Fibroblast of mammary gland (primary cell): Measurements from ENCODE around the gene GCN1.

Source experiments
- DNase-seq: peaks from one replicate; pipeline ENCODE4 v3.0.0-alpha.2; 2010; ENCODE audit warnings: low read depth
- H3K4me3 ChIP-seq: 2 replicates; pipeline ENCODE4 v1.5.1; 2011; ENCODE audit warnings: low read depth, mild to moderate bottlenecking, low read length, moderate library complexity; ENCODE audit not compliant: control insufficient read depth
- TF ChIP-seq, protein P1 (sequence below): conservative IDR thresholded peaks from 2 replicates; pipeline ENCODE4 v1.5.1; 2011; ENCODE audit warnings: low read depth, low read length, inconsistent platforms; ENCODE audit not compliant: control insufficient read depth, insufficient read depth

GCN1 gene, protein sequence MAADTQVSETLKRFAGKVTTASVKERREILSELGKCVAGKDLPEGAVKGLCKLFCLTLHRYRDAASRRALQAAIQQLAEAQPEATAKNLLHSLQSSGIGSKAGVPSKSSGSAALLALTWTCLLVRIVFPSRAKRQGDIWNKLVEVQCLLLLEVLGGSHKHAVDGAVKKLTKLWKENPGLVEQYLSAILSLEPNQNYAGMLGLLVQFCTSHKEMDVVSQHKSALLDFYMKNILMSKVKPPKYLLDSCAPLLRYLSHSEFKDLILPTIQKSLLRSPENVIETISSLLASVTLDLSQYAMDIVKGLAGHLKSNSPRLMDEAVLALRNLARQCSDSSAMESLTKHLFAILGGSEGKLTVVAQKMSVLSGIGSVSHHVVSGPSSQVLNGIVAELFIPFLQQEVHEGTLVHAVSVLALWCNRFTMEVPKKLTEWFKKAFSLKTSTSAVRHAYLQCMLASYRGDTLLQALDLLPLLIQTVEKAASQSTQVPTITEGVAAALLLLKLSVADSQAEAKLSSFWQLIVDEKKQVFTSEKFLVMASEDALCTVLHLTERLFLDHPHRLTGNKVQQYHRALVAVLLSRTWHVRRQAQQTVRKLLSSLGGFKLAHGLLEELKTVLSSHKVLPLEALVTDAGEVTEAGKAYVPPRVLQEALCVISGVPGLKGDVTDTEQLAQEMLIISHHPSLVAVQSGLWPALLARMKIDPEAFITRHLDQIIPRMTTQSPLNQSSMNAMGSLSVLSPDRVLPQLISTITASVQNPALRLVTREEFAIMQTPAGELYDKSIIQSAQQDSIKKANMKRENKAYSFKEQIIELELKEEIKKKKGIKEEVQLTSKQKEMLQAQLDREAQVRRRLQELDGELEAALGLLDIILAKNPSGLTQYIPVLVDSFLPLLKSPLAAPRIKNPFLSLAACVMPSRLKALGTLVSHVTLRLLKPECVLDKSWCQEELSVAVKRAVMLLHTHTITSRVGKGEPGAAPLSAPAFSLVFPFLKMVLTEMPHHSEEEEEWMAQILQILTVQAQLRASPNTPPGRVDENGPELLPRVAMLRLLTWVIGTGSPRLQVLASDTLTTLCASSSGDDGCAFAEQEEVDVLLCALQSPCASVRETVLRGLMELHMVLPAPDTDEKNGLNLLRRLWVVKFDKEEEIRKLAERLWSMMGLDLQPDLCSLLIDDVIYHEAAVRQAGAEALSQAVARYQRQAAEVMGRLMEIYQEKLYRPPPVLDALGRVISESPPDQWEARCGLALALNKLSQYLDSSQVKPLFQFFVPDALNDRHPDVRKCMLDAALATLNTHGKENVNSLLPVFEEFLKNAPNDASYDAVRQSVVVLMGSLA (N-terminal part only)

GRCh38 chr12:120194534-120195395 is at the start of gene GCN1:
Gene GCN1 (minus strand): TSS chr12:120194715. CDS start chr12:120194697, 18 bp downstream.
- DNase-seq: peak; percentile 89
- peak within 1 kb of the TSS; percentile 81 for H3K4me3 ChIP-seq
- TF ChIP-seq, protein P1, sequence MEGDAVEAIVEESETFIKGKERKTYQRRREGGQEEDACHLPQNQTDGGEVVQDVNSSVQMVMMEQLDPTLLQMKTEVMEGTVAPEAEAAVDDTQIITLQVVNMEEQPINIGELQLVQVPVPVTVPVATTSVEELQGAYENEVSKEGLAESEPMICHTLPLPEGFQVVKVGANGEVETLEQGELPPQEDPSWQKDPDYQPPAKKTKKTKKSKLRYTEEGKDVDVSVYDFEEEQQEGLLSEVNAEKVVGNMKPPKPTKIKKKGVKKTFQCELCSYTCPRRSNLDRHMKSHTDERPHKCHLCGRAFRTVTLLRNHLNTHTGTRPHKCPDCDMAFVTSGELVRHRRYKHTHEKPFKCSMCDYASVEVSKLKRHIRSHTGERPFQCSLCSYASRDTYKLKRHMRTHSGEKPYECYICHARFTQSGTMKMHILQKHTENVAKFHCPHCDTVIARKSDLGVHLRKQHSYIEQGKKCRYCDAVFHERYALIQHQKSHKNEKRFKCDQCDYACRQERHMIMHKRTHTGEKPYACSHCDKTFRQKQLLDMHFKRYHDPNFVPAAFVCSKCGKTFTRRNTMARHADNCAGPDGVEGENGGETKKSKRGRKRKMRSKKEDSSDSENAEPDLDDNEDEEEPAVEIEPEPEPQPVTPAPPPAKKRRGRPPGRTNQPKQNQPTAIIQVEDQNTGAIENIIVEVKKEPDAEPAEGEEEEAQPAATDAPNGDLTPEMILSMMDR: no peak

DNA sequence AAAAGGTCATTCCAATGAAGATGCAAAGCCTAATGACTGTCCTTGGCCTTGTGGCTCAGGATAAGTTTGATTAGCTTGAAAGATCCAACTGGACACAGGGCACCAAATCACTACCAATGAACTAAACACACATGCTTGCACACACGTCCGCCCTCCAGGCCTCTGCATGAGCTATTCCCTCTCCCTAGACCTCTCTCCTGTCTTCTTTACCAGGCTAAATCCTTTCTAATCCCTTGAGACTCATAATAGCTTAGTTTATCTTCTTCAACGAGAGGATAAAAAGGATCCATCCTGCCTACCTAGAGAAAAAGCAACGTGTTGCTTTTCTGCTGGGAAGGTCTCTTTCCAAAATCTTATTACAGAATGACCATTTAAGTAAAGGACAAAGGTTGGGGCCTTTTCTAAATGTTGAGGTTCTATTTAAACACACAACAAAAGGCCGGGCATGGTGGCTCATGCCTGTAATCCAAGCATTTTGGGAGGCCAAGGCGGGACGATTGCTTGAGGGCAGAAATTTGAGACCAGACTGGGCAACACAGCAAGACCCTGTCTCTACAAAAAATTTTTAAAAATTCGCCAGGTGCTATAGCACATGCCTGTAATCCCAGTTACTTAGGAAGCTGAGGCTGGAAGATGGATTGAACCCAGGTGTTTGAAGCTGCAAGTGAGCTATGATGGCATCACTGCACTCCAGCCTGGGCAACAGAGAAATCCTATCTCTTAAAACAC is 48.6 kb upstream of the GCN1 start:
- H3K4me3 ChIP-seq: no peak overlapping the region
- DNase-seq: no peak
- TF ChIP-seq, protein P1: no peak

DNA sequence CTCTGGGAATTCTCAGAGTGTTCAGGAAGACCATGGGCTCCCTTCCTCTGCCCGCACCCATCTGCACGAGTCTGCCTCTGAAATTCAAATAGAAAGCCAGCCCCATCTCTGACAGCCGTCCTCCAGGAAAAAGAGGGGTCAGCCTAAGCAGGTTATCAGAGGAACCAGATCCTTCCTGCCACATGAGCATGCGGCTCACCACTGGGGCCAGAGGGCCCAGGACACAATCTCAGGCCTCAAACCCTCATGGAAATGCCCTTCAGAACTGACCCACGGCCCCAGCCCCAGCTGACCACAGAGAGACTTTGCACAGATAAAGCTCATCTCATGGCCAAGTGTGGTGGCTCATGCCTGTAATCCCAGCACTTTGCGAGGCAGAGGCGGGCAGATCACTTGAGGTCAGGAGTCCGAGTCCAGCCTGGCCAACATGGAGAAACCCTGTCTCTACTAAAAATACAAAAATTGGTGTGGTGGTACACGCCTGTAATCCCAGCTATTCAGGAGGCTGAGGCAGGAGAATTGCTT is 47.8 kb upstream of the GCN1 start:
- H3K4me3 ChIP-seq: no peak overlapping the region
- TF ChIP-seq, protein P1: no peak
- DNase-seq: no peak

- no peak overlapping the region for H3K4me3 ChIP-seq
- TF ChIP-seq, protein P1: no peak
- no peak for DNase-seq
Measured at GRCh38 chr12:120241561-120242274, 47.2 kb upstream of the GCN1 start.

DNA sequence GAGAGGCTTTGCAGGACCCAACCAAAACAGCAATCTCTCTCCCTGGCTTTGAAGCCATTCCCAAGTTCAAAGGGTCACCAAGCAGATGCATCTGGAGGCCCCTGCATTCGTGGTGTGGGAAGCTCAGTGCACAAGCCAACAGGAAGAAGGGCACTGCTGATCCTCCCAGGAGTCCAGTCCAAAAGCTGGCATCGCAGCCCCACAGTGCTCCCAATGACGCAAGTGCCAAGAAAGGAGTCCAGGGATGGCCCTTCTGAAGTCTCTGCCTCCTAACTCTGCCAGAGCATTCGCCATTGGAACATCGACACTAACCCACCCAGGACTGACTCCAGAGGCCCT is 45.9 kb upstream of the GCN1 start:
- TF ChIP-seq, protein P1: no peak
- DNase-seq: no peak
- no peak overlapping the region for H3K4me3 ChIP-seq
